Heart left ventricle (tissue), 13 donors: Measurements from ENCODE around the gene CCSER2.

Experiments used
- POLR2A ChIP-seq, 2 donors: fragments of 450-650 bp; IDR thresholded peaks; one replicate each; pipeline ENCODE4 v1.6.1; 2017; ENCODE audit warnings: antibody characterized with exemption in 2 of 2, mild to moderate bottlenecking in 2 of 2, moderate library complexity in 2 of 2
- TF ChIP-seq, protein P1 (sequence below), 12 donors: fragments of 200-600 bp; sonication (generic) in 4 of 12; IDR thresholded peaks; one replicate each; pipeline versions ENCODE4 v1.5.0 to v1.8.0; 2018 to 2022; ENCODE audit warnings: antibody characterized with exemption in 12 of 12, mild to moderate bottlenecking in 5 of 12
- donor health status: ischemic (EF 13 %, LVEDD 7.1; RV severe dilation, severe dysfunction).
- donor health status: DM: no; HTN: yes; CAD: no.
- donor health status: DM: no; HTN: no; CAD: no.
- donor health status: ischemic (EF 25% LVEDD 6.9; RV normal size, moderate dysfunction).
- donor health status: ischemic (EF 25% LVEDD 5.7; RV mildly dilated, moderate dysfunction).
- donor health status: ischemic (EF 35%, LVEDD 5.7; RV mildly dilated, moderate dysfunction).
- donor health status: nonischemic (EF 11% LVEDD 7.7; RV severe dilation, severe dysfunction).
- donor health status: DM: yes; HTN: yes; CAD: no.
- donor health status: PGD.
- donor health status: ischemic (EF 29% LVEDD 5.4; RV normal size, mild dysfunction).
- donor health status: nonischemic (EF 23%, LVEDD 6.1; RV moderate dilation, normal function).

DNA sequence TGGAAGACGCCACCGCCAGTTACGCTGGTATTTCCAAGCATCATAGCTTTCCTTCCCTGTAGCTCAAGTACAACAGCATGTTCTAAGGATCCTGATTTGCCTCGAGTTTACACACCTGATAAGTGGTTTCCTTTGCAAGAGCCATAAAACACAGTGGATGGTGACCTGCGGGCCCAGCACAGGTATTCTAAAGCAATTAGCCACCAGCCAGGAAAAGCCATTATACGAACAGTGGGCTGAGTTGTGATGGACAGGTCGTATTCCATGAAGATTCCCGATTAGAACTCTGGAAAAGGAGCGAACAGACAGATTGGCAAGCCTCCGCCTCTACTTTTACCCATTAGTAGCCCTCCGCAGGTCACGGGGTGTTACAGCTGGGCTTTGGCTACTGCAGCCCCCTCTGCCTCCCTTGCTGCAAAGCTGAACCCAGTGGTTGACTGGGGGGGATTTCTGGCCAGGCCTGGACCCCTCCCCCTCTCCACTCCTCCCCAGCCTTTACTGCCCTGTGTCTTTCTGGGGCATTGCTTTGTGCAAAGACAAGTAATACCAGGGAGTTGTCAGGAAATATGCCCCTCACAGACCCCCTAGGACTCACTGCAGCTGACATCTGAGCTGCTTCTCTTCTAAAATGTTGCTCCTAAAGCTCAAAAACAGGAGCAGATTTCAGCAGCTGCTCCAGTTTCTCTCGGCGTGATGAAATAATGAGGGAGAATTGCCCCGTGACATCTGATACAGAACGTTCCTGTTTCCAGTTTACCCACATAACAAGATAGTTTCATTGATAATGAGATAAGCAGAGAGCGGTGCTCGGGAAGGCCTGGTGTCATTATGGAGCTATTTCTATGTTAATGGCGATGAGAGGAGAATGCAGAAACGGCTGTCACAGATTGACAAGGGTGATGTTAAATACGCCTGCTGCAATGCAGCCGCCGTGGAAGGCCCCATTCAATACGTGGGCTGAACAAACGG lies 214.4 kb downstream of the CCSER2 start:
- TF ChIP-seq POLR2A (IDR thresholded peaks at IDR 0.05) = no peak
- TF ChIP-seq, protein P1, sequence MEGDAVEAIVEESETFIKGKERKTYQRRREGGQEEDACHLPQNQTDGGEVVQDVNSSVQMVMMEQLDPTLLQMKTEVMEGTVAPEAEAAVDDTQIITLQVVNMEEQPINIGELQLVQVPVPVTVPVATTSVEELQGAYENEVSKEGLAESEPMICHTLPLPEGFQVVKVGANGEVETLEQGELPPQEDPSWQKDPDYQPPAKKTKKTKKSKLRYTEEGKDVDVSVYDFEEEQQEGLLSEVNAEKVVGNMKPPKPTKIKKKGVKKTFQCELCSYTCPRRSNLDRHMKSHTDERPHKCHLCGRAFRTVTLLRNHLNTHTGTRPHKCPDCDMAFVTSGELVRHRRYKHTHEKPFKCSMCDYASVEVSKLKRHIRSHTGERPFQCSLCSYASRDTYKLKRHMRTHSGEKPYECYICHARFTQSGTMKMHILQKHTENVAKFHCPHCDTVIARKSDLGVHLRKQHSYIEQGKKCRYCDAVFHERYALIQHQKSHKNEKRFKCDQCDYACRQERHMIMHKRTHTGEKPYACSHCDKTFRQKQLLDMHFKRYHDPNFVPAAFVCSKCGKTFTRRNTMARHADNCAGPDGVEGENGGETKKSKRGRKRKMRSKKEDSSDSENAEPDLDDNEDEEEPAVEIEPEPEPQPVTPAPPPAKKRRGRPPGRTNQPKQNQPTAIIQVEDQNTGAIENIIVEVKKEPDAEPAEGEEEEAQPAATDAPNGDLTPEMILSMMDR (IDR thresholded peaks at IDR 0.05) = no peak
